SU-DHL-6 (cell line): Measurements from ENCODE around the gene VWA8.

Experiments used
- H2AFZ ChIP-seq: fragments of 200-600 bp; sonication (generic); 2 replicates; pipeline ENCODE4 v1.6.1; 2014; ENCODE audit warnings: low read depth, mild to moderate bottlenecking, moderate library complexity, mixed read lengths, antibody characterized with exemption, low read length; ENCODE audit not compliant: severe bottlenecking
- H3F3A ChIP-seq: fragments of 200-600 bp; shearing (Covaris generic); 2 replicates; pipeline ENCODE4 v1.6.0; 2016; ENCODE audit warnings: antibody characterized with exemption, mild to moderate bottlenecking; ENCODE audit not compliant: insufficient read depth
- H3K27ac ChIP-seq: fragments of 200-600 bp; sonication (generic); 2 replicates; pipeline ENCODE4 v1.5.1; 2016; ENCODE audit warnings: low read depth, mild to moderate bottlenecking, low read length, moderate library complexity, mixed read lengths
- H3K27me3 ChIP-seq: fragments of 200-600 bp; sonication (generic), shearing (Covaris generic); 2 replicates; pipeline ENCODE4 v1.6.0; 2014; ENCODE audit warnings: mild to moderate bottlenecking, low read length
- H3K36me3 ChIP-seq: fragments of 200-600 bp; sonication (generic); 2 replicates; pipeline ENCODE4 v1.6.1; 2014; ENCODE audit warnings: mild to moderate bottlenecking, low read length, mixed read lengths
- H3K4me2 ChIP-seq: fragments of 300-600, 200-600 bp; shearing (Covaris generic), sonication (generic); 2 replicates; pipeline ENCODE4 v1.6.0; 2014; ENCODE audit warnings: low read length, low read depth, mild to moderate bottlenecking; ENCODE audit not compliant: poor library complexity, severe bottlenecking
- H3K4me3 ChIP-seq: fragments of 200-600 bp; sonication (generic); 2 replicates; pipeline ENCODE4 v1.5.1; 2014; ENCODE audit warnings: antibody characterized with exemption, low read length, mild to moderate bottlenecking, mixed read lengths; ENCODE audit not compliant: insufficient read depth, poor library complexity, severe bottlenecking
- H3K79me2 ChIP-seq: fragments of 200-600 bp; sonication (generic); 2 replicates; pipeline ENCODE4 v1.6.1; 2014; ENCODE audit warnings: mild to moderate bottlenecking, low read length, moderate library complexity; ENCODE audit not compliant: insufficient read depth
- H3K9ac ChIP-seq: fragments of 200-600 bp; sonication (generic); 2 replicates; pipeline ENCODE4 v1.7.0; 2014; ENCODE audit warnings: mild to moderate bottlenecking, low read length
- H3K9me2 ChIP-seq: fragments of 200-600 bp; sonication (generic); replicated peaks from 2 replicates; pipeline ENCODE4 v1.6.1; 2014; ENCODE audit warnings: low read length; ENCODE audit not compliant: insufficient read depth
- H3K9me3 ChIP-seq: fragments of 200-600 bp; sonication (generic); 2 replicates; pipeline ENCODE4 v1.6.1; 2014; ENCODE audit warnings: low read length, mixed read lengths; ENCODE audit not compliant: insufficient read depth
- H4K20me1 ChIP-seq: fragments of 200-600 bp; sonication (generic); 2 replicates; pipeline ENCODE4 v1.6.1; 2014; ENCODE audit warnings: low read depth, mild to moderate bottlenecking, antibody characterized with exemption, low read length, moderate library complexity, mixed read lengths
- CTCF ChIP-seq: fragments of 200-600 bp; sonication (generic); IDR thresholded peaks from one replicate; pipeline ENCODE4 v1.5.1; 2017; ENCODE audit warnings: antibody characterized with exemption, mild to moderate bottlenecking, low read length, moderate library complexity; ENCODE audit not compliant: insufficient read depth, poor library complexity, severe bottlenecking
- EZH2phosphoT487 ChIP-seq: fragments of 200-600 bp; sonication (generic), shearing (Covaris generic); conservative IDR thresholded peaks from 2 replicates; pipeline ENCODE4 v1.6.1; 2018; ENCODE audit warnings: mild to moderate bottlenecking, antibody characterized with exemption, low read length, moderate library complexity, mixed read lengths

The VWA8 gene

GRCh38 chr13:41981951-41982715 is 21.2 kb upstream of the VWA8 start:
- no peak overlapping the region for H2AFZ ChIP-seq
- no peaks in the 10 kb centered on the region for H3K79me2 ChIP-seq
- H3K36me3 ChIP-seq: no peaks in the 10 kb centered on the region
- no peaks in the 10 kb centered on the region for H3K9me3 ChIP-seq
- H3F3A ChIP-seq: no peaks in the 10 kb centered on the region
- no peaks in the 10 kb centered on the region for H4K20me1 ChIP-seq
- H3K9ac ChIP-seq: no peak overlapping the region
- TF ChIP-seq EZH2phosphoT487: no peak
- TF ChIP-seq CTCF: no peak
- no peaks in the 10 kb centered on the region for H3K9me2 ChIP-seq
- no peak overlapping the region for H3K4me3 ChIP-seq
- no peak overlapping the region for H3K4me2 ChIP-seq
- no peak overlapping the region for H3K27ac ChIP-seq
- no peaks in the 10 kb centered on the region for H3K27me3 ChIP-seq

GRCh38 chr13:41978007-41978406 is 17.1 kb upstream of the VWA8 start:
- Histone ChIP-seq H3K27ac (no peak overlapping the region), H3K36me3 (no peaks in the 10 kb centered on the region), H3K4me3 (no peak overlapping the region), H3K4me2 (no peak overlapping the region), H3K9me2 (no peaks in the 10 kb centered on the region), H3K27me3 (no peaks in the 10 kb centered on the region), H3K9ac (no peak overlapping the region), H3F3A (no peaks in the 10 kb centered on the region), H4K20me1 (no peaks in the 10 kb centered on the region), H3K79me2 (no peaks in the 10 kb centered on the region), H3K9me3 (no peaks in the 10 kb centered on the region), H2AFZ (no peak overlapping the region)
- TF ChIP-seq EZH2phosphoT487 (no peak), CTCF (no peak)

- Histone ChIP-seq H3K27me3 (no peaks in the 10 kb centered on the region), H3F3A (no peaks in the 10 kb centered on the region), H3K79me2 (no peaks in the 10 kb centered on the region), H3K9me2 (no peaks in the 10 kb centered on the region), H3K4me2 (no peak overlapping the region), H3K9ac (no peak overlapping the region), H4K20me1 (no peaks in the 10 kb centered on the region), H3K27ac (no peak overlapping the region), H3K36me3 (no peaks in the 10 kb centered on the region), H2AFZ (no peak overlapping the region), H3K9me3 (no peaks in the 10 kb centered on the region), H3K4me3 (no peak overlapping the region)
- no peak for TF ChIP-seq EZH2phosphoT487
- TF ChIP-seq CTCF: no peak
These were observed 15.6 kb upstream of the VWA8 start for GRCh38 chr13:41976476-41976875.
